Measurements from ENCODE around the gene ARSK. TPM values are rescaled to one million over a fixed set of nuclear protein-coding genes. Genes with fewer than 3 reads are reported as not detected.

The ARSK gene
- total and polyA plus RNA-seq, 10 of the 15 experiments (the other 5 are each of a cell fraction or from before 2014, with no cell fraction given): 1.6 to 9.5 (median 5.8) TPM

GRCh38 chr5:95508550-95508949, 46.4 kb upstream of the ARSK start:
- ChIA-PET POLR2A (no interaction called here), RAD21 (ENCODE audit: unreplicated experiment) (no interaction called here), SMC1A (ENCODE audit: uncharacterized antibody, unreplicated experiment) (interaction anchor here (1.3 to 1.7 kb wide), 2 partner anchors 9 to 15 kb away, joined by 3 to 4 read pairs; no protein-coding TSS in a partner anchor), CTCF (no interaction called here)
- 92% methylated on average over 1 of the region's 1 CpG for WGBS (ENCODE audit: insufficient coverage, insufficient replicate concordance, low lambda C conversion rate, missing lambda C conversion rate)
- BruUV-seq (replicated peaks): no TSS peak
- Histone ChIP-seq H3K9ac (ENCODE audit: control insufficient read depth, insufficient read depth, low read length) (no peak overlapping the region), H3K36me3 (ENCODE audit: control insufficient read depth in 2 of 2, insufficient read depth in 2 of 2, low read length in 1 of 2) (peaks cover 0 to 15% of the 10 kb centered on the region in 2 experiments; a peak in 2 of 4 replicates), H3K27ac (ENCODE audit: control insufficient read depth, insufficient read depth) (no peak overlapping the region), H4K20me1 (ENCODE audit: control insufficient read depth, insufficient read depth) (no peaks in the 10 kb centered on the region), H3K4me2 (ENCODE audit: control insufficient read depth, insufficient read depth) (no peak overlapping the region), H3K27me3 (replicated peaks in 1 of 2; ENCODE audit: control insufficient read depth in 2 of 2, insufficient read depth in 2 of 2, low read length in 1 of 2) (no peaks in the 10 kb centered on the region), H3K4me1 (ENCODE audit: control insufficient read depth, insufficient read depth, low read length) (no peaks in the 10 kb centered on the region), H3K9me3 (replicated peaks; ENCODE audit: control insufficient read depth, insufficient read depth, low read length) (no peaks in the 10 kb centered on the region), H3K79me2 (ENCODE audit: control insufficient read depth, insufficient read depth, low read length) (no peaks in the 10 kb centered on the region), H3K4me3 (no peak overlapping the region), H2AFZ (ENCODE audit: control insufficient read depth, low read depth, low read length) (no peak overlapping the region)
- in situ Hi-C loops (cut with MboI): no loop called here
- ATAC-seq (no peak), DNase-seq (ENCODE audit: low read depth, low spot score) (no peak), FAIRE-seq (no peak)
- TF ChIP-seq JUND (IDR thresholded peaks at IDR 0.05; ENCODE audit: low read depth, low read length) (no peak), POU2F2 (IDR thresholded peaks at IDR 0.05; ENCODE audit: borderline replicate concordance, low read depth, low read length) (no peak), SMC3 (IDR thresholded peaks at IDR 0.05; ENCODE audit: borderline replicate concordance, low read length) (no peak), GABPA (IDR thresholded peaks at IDR 0.05; ENCODE audit: low read depth) (no peak), TCF3 (IDR thresholded peaks at IDR 0.05; ENCODE audit: borderline replicate concordance, insufficient read depth, low read depth, low read length) (no peak), SUZ12 (IDR thresholded peaks at IDR 0.05; ENCODE audit: unreplicated experiment) (no peak), RCOR1 (conservative IDR thresholded peaks at IDR 0.05; ENCODE audit: low read depth, low read length) (no peak), ZBED1 (IDR thresholded peaks at IDR 0.05; ENCODE audit: borderline replicate concordance) (no peak), SUPT20H (IDR thresholded peaks at IDR 0.05; ENCODE audit: borderline replicate concordance, control insufficient read depth, low read depth, low read length) (no peak), SP1 (IDR thresholded peaks at IDR 0.05; ENCODE audit: low read depth, low read length) (no peak), BCL11A (IDR thresholded peaks at IDR 0.05; ENCODE audit: low read depth, low read length) (no peak), CHD1 (IDR thresholded peaks at IDR 0.05; ENCODE audit: low read depth, low read length) (no peak), MEF2B (IDR thresholded peaks at IDR 0.05; ENCODE audit: partially characterized antibody, poor library complexity, severe bottlenecking) (no peak)
- intact Hi-C loops (cut with micrococcal nuclease; ENCODE audit: unreplicated experiment): no loop called here

Data from GM12878 (cell line).